ENCODE measurements around the gene C19orf47.

DNA sequence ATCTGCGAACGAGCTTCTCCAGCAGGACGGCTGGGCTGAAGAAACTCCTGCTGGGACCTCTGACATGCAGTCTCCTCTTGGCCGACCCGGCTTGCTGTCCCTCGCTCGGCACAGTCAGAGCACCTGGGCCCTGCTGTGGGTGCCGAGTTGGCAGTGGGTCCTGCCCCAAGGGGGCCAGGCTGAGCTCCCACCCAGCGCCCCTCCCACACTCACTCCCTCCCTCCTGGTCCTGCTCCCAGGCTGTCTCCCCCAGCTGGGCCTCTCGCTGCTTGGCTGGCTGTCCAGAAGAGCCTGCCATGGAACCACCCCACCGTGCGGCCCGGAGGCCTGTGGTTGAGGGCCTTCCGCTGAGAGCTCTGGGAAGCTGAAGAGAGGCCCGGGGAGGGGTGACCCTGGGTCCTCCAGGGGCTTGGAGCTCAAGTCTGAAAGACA lies 69.1 kb downstream of the C19orf47 start:
- TF ChIP-seq, protein P1, sequence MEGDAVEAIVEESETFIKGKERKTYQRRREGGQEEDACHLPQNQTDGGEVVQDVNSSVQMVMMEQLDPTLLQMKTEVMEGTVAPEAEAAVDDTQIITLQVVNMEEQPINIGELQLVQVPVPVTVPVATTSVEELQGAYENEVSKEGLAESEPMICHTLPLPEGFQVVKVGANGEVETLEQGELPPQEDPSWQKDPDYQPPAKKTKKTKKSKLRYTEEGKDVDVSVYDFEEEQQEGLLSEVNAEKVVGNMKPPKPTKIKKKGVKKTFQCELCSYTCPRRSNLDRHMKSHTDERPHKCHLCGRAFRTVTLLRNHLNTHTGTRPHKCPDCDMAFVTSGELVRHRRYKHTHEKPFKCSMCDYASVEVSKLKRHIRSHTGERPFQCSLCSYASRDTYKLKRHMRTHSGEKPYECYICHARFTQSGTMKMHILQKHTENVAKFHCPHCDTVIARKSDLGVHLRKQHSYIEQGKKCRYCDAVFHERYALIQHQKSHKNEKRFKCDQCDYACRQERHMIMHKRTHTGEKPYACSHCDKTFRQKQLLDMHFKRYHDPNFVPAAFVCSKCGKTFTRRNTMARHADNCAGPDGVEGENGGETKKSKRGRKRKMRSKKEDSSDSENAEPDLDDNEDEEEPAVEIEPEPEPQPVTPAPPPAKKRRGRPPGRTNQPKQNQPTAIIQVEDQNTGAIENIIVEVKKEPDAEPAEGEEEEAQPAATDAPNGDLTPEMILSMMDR (conservative IDR thresholded peaks at IDR 0.05 in 1 of 2, IDR thresholded peaks at IDR 0.05 in 1 of 2; ENCODE audit: extremely low read depth in 1 of 2, insufficient read depth in 1 of 2, low read depth in 1 of 2, low read length in 2 of 2), result no peak
- no peak for TF ChIP-seq EZH2 (IDR thresholded peaks at IDR 0.05; ENCODE audit: borderline replicate concordance, low read length)

Data from mammary epithelial cell (primary cell).